Stomach (tissue), 9 donors: Measurements from ENCODE around the gene RABGAP1L. TPM values are rescaled to one million over a fixed set of nuclear protein-coding genes. Genes with fewer than 3 reads are reported as not detected.
"Not testable (repeated sequence)": the region's sequence is repeated elsewhere in the genome, so short reads cannot be mapped to it uniquely, and the experiment has no call there.

Experiments
- DNase-seq, 2 donors: peaks; one replicate each; pipeline versions ENCODE4 v3.0.0 to v3.0.0-alpha.2; 2013 to 2019
- H3K27ac ChIP-seq, 5 donors: fragments of 200-600 bp in 4 of 5; sonication (generic) in 4 of 5; one replicate each; pipeline ENCODE4 v1.5.1; 2013 to 2019; ENCODE audit warnings: mild to moderate bottlenecking in 1 of 5, moderate library complexity in 1 of 5
- H3K27me3 ChIP-seq, 3 donors: fragments of 200-600 bp; sonication (generic); one replicate each; pipeline ENCODE4 v1.5.1; 2017 to 2019; ENCODE audit warnings: mixed run types in 1 of 3
- H3K36me3 ChIP-seq, 4 donors: fragments of 200-600 bp; sonication (generic); 1 replicate in 3 of 4; 2 replicates in 1 of 4; pipeline ENCODE4 v1.5.1; 2016 to 2019
- H3K4me1 ChIP-seq, 4 donors: fragments of 200-600 bp; sonication (generic); one replicate each; pipeline ENCODE4 v1.5.1; 2016 to 2019
- H3K4me3 ChIP-seq, 4 donors: fragments of 200-600 bp; sonication (generic) in 3 of 4; one replicate each; pipeline ENCODE4 v1.5.1; 2016 to 2019; ENCODE audit warnings: mild to moderate bottlenecking in 1 of 4
- H3K9me3 ChIP-seq, 4 donors: fragments of 200-600 bp; sonication (generic); one replicate each; pipeline ENCODE4 v1.5.1; 2016 to 2019
- EP300 ChIP-seq: sonication (generic); formaldehyde crosslinking; IDR thresholded peaks from one replicate; pipeline ENCODE4 v1.6.1; 2017; ENCODE audit warnings: antibody characterized with exemption
- POLR2A ChIP-seq, 4 donors: fragments of 450-650 bp; IDR thresholded peaks; one replicate each; pipeline ENCODE4 v1.6.1; 2016; ENCODE audit warnings: antibody characterized with exemption in 4 of 4, control low read depth in 2 of 4, mild to moderate bottlenecking in 1 of 4, moderate library complexity in 1 of 4
- POLR2AphosphoS5 ChIP-seq, 3 donors: sonication (generic); formaldehyde crosslinking; IDR thresholded peaks; one replicate each; pipeline ENCODE4 v1.6.1; 2016; ENCODE audit warnings: antibody characterized with exemption in 3 of 3
- WGBS, 5 donors: extraction: QIAGEN DNeasy Blood & Tissue Kit in 3 of 5; methylation state at CpG; one replicate each; pipeline versions ENCODE4 v1.1.5 to v1.1.7; 2013 to 2018; 5-methylcytosine and 5-hydroxymethylcytosine counted together
- intact Hi-C: fragments of 100-400 bp; cut with DNase I; formaldehyde crosslinking; loops from one replicate; pipeline ENCODE4 v1.15.1; 2023; ENCODE audit warnings: low total_unique reads
- polyA plus RNA-seq, 3 donors: library from polyadenylated mRNA; stranded (reverse); fragments of 200-250 nt; gene quantifications; one replicate each; pipeline ENCODE4 v1.2.3, GENCODE V29; 2013
- total RNA-seq, 5 donors: library from RNA; depleted of rRNA; stranded (reverse); fragments of >200 nt; gene quantifications; one replicate each; pipeline versions ENCODE4 v1.1.0 to v1.2.3, GENCODE V29; 2014 to 2016
- TF ChIP-seq, protein P1 (sequence below), 7 experiments: fragments of 450-650 bp in 4 of 7; fragments of 200-600 bp in 3 of 7; sonication (generic) in 3 of 7; IDR thresholded peaks; one replicate each; pipeline ENCODE4 v1.5.1; 2016 to 2019; ENCODE audit warnings: antibody characterized with exemption in 7 of 7, control low read depth in 2 of 7, mild to moderate bottlenecking in 1 of 7
- donor health status: healthy with polysubstance abuse.
- donor health status: Bipolar disorder and iron deficiency.
- donor health status: healthy.

RABGAP1L gene
- total and polyA plus RNA-seq, 8 donors, result 14.2 to 238 (median 57.9) TPM

DNA sequence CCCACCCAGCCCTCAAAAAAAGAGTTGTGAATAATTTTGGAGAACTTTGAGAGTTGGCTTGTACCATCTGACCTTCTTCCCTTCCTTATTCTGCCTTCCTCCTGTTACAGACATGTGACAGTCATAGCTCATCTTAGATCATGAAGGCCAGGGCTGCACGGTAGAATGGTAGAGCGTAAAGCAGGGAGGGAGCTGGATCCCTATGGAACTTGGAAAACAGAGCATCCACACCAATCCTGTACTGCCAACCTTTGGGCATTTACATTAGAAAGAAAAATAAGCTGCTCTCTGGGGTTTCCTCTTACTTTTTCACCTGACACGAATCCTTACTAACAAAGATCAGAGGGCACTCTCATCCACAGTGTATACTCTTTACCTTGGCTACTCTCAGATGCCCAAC, 409.9 kb downstream of the RABGAP1L start:
- no peaks in the 10 kb centered on the region for H3K27me3 ChIP-seq
- no peak for DNase-seq
- no peaks in the 10 kb centered on the region for H3K36me3 ChIP-seq
- no peaks in the 10 kb centered on the region for H3K4me1 ChIP-seq
- intact Hi-C loops, result no loop called here
- H3K4me3 ChIP-seq, result no peak overlapping the region
- 80 to 85% (median 82%) methylated on average over 3 of the region's 3 CpGs for WGBS, 5 donors
- no peak overlapping the region for H3K27ac ChIP-seq
- TF ChIP-seq POLR2A (IDR thresholded peaks at IDR 0.05) (no peak), EP300 (no peak), POLR2AphosphoS5 (IDR thresholded peaks at IDR 0.05) (no peak)
- TF ChIP-seq, protein P1, sequence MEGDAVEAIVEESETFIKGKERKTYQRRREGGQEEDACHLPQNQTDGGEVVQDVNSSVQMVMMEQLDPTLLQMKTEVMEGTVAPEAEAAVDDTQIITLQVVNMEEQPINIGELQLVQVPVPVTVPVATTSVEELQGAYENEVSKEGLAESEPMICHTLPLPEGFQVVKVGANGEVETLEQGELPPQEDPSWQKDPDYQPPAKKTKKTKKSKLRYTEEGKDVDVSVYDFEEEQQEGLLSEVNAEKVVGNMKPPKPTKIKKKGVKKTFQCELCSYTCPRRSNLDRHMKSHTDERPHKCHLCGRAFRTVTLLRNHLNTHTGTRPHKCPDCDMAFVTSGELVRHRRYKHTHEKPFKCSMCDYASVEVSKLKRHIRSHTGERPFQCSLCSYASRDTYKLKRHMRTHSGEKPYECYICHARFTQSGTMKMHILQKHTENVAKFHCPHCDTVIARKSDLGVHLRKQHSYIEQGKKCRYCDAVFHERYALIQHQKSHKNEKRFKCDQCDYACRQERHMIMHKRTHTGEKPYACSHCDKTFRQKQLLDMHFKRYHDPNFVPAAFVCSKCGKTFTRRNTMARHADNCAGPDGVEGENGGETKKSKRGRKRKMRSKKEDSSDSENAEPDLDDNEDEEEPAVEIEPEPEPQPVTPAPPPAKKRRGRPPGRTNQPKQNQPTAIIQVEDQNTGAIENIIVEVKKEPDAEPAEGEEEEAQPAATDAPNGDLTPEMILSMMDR (IDR thresholded peaks at IDR 0.05), result no peak
- peaks cover 0 to 5% (median 0%) of the 10 kb centered on the region in 4 donors for H3K9me3 ChIP-seq

DNA sequence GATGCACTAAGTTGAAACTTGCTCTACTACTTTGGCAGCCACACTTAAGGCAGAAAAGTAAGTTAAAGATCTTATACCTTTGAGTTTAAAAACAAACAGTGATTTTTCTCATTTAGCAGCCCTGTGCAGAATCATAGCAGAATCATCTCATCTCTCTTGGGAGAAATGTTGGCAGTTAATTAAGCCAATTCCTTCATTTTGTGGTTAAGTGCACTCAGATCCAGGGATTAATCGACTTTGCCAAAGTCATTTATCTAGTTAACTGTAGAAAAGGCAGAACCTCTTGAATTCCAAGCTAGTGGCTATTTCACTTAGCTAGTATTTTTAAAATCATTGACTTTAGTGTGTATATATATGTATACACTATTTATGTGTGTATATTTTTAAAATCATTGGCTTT, 413.5 kb downstream of the RABGAP1L start:
- no peak for DNase-seq
- Histone ChIP-seq H3K36me3 (no peaks in the 10 kb centered on the region), H3K4me1 (no peaks in the 10 kb centered on the region), H3K27me3 (no peaks in the 10 kb centered on the region), H3K9me3 (peaks cover 0 to 28% (median 15%) of the 10 kb centered on the region in 4 donors), H3K27ac (no peak overlapping the region), H3K4me3 (no peak overlapping the region)
- no peak for TF ChIP-seq POLR2AphosphoS5 (IDR thresholded peaks at IDR 0.05)
- TF ChIP-seq EP300, result no peak
- no peak for TF ChIP-seq POLR2A (IDR thresholded peaks at IDR 0.05)
- TF ChIP-seq, protein P1 (IDR thresholded peaks at IDR 0.05), result no peak
- 67 to 89% (median 83%) methylated on average over 1 of the region's 1 CpG for WGBS, 5 donors
- intact Hi-C loops, result no loop called here

DNA sequence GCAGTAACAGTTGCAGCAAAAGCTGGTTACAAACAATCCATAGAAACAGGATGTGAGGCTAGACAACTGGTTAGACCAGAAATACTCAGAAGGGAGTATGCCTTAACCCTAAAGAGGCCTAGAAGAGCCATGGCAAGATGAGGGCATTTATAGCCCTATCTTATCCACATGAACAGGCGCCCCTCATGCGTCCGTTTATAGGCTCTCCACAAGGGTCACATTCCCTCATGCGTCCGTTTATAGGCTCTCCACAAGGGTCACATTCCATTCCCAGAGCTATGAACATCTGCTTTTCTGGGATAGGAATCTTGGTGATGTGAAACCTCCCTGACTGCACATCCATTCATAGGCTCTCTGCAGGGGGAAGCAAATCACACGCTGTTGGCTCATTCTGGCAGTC, 416.8 kb downstream of the RABGAP1L start:
- H3K27me3 ChIP-seq, H3K36me3 ChIP-seq, H3K4me1 ChIP-seq, intact Hi-C loops, DNase-seq, H3K4me3 ChIP-seq, H3K27ac ChIP-seq: not testable (repeated sequence)
- H3K9me3 ChIP-seq, result peaks cover 0 to 28% (median 15%) of the 10 kb centered on the region in 4 donors
- WGBS, 5 donors, result 78 to 99% (median 97%) methylated on average over 6 of the region's 6 CpGs

DNA sequence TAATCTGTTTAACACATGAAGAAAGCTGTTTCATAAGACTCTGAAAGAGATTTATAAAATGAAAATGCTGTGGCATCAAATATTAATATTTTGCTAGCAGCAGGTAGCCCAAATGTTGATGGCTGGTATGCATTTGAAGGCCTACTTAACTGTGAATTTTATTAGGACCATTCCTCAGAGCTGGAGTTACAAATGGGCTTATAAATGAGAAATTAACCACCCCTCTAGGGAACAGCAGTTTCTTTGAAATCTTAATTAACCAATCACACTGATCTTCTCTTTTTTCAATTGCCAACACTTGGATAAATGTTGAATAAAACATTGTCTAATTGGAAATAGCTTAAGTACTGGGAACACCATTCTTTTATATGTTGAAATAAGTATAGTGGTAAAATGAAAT, 418.4 kb downstream of the RABGAP1L start:
- Histone ChIP-seq H3K36me3 (no peaks in the 10 kb centered on the region), H3K4me3 (no peak overlapping the region), H3K27ac (no peak overlapping the region), H3K4me1 (no peaks in the 10 kb centered on the region), H3K27me3 (no peaks in the 10 kb centered on the region), H3K9me3 (peaks cover 0 to 24% (median 15%) of the 10 kb centered on the region in 4 donors)
- intact Hi-C loops, result no loop called here
- DNase-seq, result no peak
- TF ChIP-seq EP300, result no peak
- TF ChIP-seq POLR2AphosphoS5 (IDR thresholded peaks at IDR 0.05), result no peak
- TF ChIP-seq POLR2A (IDR thresholded peaks at IDR 0.05), result no peak
- TF ChIP-seq, protein P1 (IDR thresholded peaks at IDR 0.05), result no peak

DNA sequence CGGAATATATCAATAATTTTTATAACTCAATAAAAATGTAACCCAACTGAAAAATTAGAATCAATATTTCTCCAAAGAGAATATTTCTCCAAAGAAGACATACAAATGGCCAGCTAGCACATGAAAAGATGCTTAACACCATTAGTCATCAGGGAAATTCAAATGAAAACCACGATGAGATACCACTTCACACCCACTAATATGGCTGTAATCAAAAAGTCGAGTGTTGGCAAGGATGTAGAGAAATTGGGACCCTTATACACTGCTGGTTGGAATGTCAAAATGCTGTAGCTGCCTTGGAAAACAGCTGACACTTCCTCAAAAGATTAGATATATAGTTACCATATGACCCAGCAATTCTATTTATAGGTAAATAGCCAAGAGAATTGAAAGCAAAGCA, 421.5 kb downstream of the RABGAP1L start:
- H3K36me3 ChIP-seq, result peaks cover 0 to 3% (median 0%) of the 10 kb centered on the region in 4 donors
- WGBS, 5 donors, result 60 to 80% (median 77%) methylated on average over 3 of the region's 3 CpGs
- H3K27me3 ChIP-seq, result no peaks in the 10 kb centered on the region
- H3K9me3 ChIP-seq, result peaks cover 0 to 13% (median 8%) of the 10 kb centered on the region in 4 donors
- no peak overlapping the region for H3K27ac ChIP-seq
- DNase-seq, result no peak
- H3K4me1 ChIP-seq, result no peaks in the 10 kb centered on the region
- TF ChIP-seq POLR2AphosphoS5 (IDR thresholded peaks at IDR 0.05), result no peak
- H3K4me3 ChIP-seq, result no peak overlapping the region
- intact Hi-C loops, result no loop called here
